Ishikawa (cell line): ENCODE data around the gene GORAB.

Experiments
- CEBPB ChIP-seq: IDR thresholded peaks from 2 replicates; pipeline ENCODE4 v1.6.1; 2012
- CREB1 ChIP-seq: IDR thresholded peaks from 2 replicates; pipeline ENCODE4 v1.6.1; 2012; ENCODE audit warnings: low read depth
- EGR1 ChIP-seq: IDR thresholded peaks from 2 replicates; pipeline ENCODE4 v1.6.1; 2012
- EP300 ChIP-seq: IDR thresholded peaks from 2 replicates; pipeline ENCODE4 v1.6.1; 2012; ENCODE audit warnings: borderline replicate concordance
- FOXM1 ChIP-seq: IDR thresholded peaks from 2 replicates; pipeline ENCODE4 v1.6.1; 2012; ENCODE audit warnings: low read depth, borderline replicate concordance
- MAX ChIP-seq: IDR thresholded peaks from 2 replicates; pipeline ENCODE4 v1.6.1; 2012
- NFIC ChIP-seq: IDR thresholded peaks from 2 replicates; pipeline ENCODE4 v1.6.1; 2012
- RAD21 ChIP-seq: IDR thresholded peaks from 2 replicates; pipeline ENCODE4 v1.6.1; 2012; ENCODE audit warnings: low read depth
- TAF1 ChIP-seq: IDR thresholded peaks from 2 replicates; pipeline ENCODE4 v1.6.1; 2012; ENCODE audit warnings: low read depth, mild to moderate bottlenecking
- TCF12 ChIP-seq: IDR thresholded peaks from 2 replicates; pipeline ENCODE4 v1.6.1; 2012; ENCODE audit warnings: low read depth
- TEAD4 ChIP-seq: IDR thresholded peaks from 2 replicates; pipeline ENCODE4 v1.6.1; 2012
- YY1 ChIP-seq: IDR thresholded peaks from 2 replicates; pipeline ENCODE4 v1.6.1; 2012; ENCODE audit warnings: low read depth
- ZBTB7A ChIP-seq: IDR thresholded peaks from 2 replicates; pipeline ENCODE4 v1.6.1; 2012; ENCODE audit warnings: low read depth
- TF ChIP-seq, protein P1 (sequence below): IDR thresholded peaks from 2 replicates; pipeline ENCODE4 v1.6.1; 2012; ENCODE audit warnings: low read depth, mild to moderate bottlenecking
- TF ChIP-seq, protein P2 (sequence below): IDR thresholded peaks from 2 replicates; pipeline ENCODE4 v1.6.1; 2012

GORAB gene

GRCh38 chr1:170596701-170597100 lies 64.7 kb downstream of the GORAB start:
- TF ChIP-seq CEBPB: no peak
- no peak for TF ChIP-seq TEAD4
- TF ChIP-seq CREB1: no peak
- TF ChIP-seq EP300: no peak
- TF ChIP-seq TCF12: no peak
- no peak for TF ChIP-seq TAF1

DNA sequence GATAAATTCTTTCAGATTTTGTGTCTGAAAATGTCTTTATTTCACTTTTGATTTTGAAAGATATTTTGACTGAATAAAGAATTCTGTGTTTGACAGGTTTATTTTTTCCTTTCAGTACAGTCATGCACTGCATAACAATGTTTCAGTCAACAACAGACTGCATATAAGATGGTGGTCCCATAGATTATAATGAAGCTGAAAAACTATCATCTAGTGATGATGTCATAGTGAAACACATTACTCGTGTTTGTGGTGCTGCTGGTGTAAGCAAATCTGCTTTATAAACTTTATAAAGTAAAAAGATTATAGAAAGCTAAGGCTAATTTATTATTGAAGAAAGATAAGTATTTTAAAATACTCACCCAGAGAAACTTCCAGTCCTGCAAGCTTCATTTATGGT lies 66.7 kb downstream of the GORAB start:
- TF ChIP-seq YY1 (no peak), MAX (no peak), RAD21 (no peak), TEAD4 (no peak), ZBTB7A (no peak), TCF12 (no peak), EP300 (no peak), CEBPB (no peak), NFIC (no peak), EGR1 (no peak), CREB1 (no peak), TAF1 (no peak), FOXM1 (no peak)
- TF ChIP-seq, protein P1, sequence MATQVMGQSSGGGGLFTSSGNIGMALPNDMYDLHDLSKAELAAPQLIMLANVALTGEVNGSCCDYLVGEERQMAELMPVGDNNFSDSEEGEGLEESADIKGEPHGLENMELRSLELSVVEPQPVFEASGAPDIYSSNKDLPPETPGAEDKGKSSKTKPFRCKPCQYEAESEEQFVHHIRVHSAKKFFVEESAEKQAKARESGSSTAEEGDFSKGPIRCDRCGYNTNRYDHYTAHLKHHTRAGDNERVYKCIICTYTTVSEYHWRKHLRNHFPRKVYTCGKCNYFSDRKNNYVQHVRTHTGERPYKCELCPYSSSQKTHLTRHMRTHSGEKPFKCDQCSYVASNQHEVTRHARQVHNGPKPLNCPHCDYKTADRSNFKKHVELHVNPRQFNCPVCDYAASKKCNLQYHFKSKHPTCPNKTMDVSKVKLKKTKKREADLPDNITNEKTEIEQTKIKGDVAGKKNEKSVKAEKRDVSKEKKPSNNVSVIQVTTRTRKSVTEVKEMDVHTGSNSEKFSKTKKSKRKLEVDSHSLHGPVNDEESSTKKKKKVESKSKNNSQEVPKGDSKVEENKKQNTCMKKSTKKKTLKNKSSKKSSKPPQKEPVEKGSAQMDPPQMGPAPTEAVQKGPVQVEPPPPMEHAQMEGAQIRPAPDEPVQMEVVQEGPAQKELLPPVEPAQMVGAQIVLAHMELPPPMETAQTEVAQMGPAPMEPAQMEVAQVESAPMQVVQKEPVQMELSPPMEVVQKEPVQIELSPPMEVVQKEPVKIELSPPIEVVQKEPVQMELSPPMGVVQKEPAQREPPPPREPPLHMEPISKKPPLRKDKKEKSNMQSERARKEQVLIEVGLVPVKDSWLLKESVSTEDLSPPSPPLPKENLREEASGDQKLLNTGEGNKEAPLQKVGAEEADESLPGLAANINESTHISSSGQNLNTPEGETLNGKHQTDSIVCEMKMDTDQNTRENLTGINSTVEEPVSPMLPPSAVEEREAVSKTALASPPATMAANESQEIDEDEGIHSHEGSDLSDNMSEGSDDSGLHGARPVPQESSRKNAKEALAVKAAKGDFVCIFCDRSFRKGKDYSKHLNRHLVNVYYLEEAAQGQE: no peak
- TF ChIP-seq, protein P2, sequence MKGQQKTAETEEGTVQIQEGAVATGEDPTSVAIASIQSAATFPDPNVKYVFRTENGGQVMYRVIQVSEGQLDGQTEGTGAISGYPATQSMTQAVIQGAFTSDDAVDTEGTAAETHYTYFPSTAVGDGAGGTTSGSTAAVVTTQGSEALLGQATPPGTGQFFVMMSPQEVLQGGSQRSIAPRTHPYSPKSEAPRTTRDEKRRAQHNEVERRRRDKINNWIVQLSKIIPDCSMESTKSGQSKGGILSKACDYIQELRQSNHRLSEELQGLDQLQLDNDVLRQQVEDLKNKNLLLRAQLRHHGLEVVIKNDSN: no peak

DNA sequence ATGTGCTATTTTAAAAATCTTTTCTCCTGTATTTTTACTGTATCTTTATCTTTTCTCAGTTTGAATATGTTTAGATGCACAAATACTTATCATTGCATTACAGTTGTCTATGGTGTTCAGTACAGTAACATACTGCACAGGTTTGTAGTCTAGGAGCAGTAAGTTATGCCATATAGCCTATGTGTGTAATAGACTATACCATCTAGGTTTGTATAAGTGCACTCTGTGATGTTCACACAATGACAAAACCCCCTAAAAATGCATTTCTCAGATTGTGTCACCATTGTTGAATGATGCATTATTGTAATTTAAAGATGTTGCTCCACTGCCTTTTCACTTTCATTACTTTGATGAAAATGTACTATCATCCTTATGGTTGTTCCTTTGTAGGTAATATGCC lies 67.1 kb downstream of the GORAB start:
- TF ChIP-seq, protein P1: no peak
- TF ChIP-seq FOXM1: no peak
- no peak for TF ChIP-seq EP300
- TF ChIP-seq TCF12: no peak

GRCh38 chr1:170601866-170602265 lies 69.9 kb downstream of the GORAB start:
- no peak for TF ChIP-seq EGR1
- TF ChIP-seq, protein P1: no peak
- TF ChIP-seq TAF1: no peak
- TF ChIP-seq CEBPB: no peak
- no peak for TF ChIP-seq MAX
- no peak for TF ChIP-seq ZBTB7A
- TF ChIP-seq NFIC: no peak
- TF ChIP-seq, protein P2: no peak
- no peak for TF ChIP-seq EP300
- no peak for TF ChIP-seq RAD21
- no peak for TF ChIP-seq FOXM1
- TF ChIP-seq TEAD4: no peak
- no peak for TF ChIP-seq CREB1
- TF ChIP-seq YY1: no peak
- TF ChIP-seq TCF12: no peak
